SK-N-SH (cell line): ENCODE measurements around the gene RAPGEF4. TPM values are rescaled to one million over a fixed set of nuclear protein-coding genes. Genes with fewer than 3 reads are reported as not detected.

Experiments
- CTCF ChIA-PET: fragments of 300-600, 350-600 bp; formaldehyde crosslinking; extraction: SDS; loops from one replicate; lab custom pipeline; 2021; lab: Yijun Ruan, JAX
- POLR2A ChIA-PET: fragments of 350-600 bp; sonication (Branson Sonifier 250); formaldehyde crosslinking; extraction: SDS; loops from one replicate; lab custom pipeline; 2020; ENCODE audit warnings: antibody characterized with exemption, inconsistent platforms; lab: Yijun Ruan, JAX
- DNase-seq: peaks from one replicate; pipeline ENCODE4 v3.0.0; 2012
- H2AFZ ChIP-seq: fragments of 200-600 bp; sonication (generic); 2 replicates; pipeline ENCODE4 v1.8.1; 2016; ENCODE audit warnings: antibody characterized with exemption, mild to moderate bottlenecking, low read depth
- H3F3A ChIP-seq: fragments of 200-600 bp; sonication (generic); replicated peaks from 2 replicates; pipeline ENCODE3; 2016; ENCODE audit warnings: antibody characterized with exemption, mild to moderate bottlenecking; ENCODE audit not compliant: insufficient read depth
- H3K27ac ChIP-seq, 2 experiments: fragments of 200-500 bp in 1 of 2; fragments of 200-600 bp in 1 of 2; sonication (Bioruptor generic) in 1 of 2; sonication (generic), shearing (Covaris generic) in 1 of 2; 2 replicates each; pipeline versions ENCODE4 v1.5.1 to v1.6.1; 2014 to 2016; ENCODE audit warnings: low read depth in 2 of 2, inconsistent platforms in 1 of 2, low read length in 1 of 2, mild to moderate bottlenecking in 1 of 2, mixed read lengths in 1 of 2
- H3K27me3 ChIP-seq: fragments of 200-600 bp; sonication (generic), shearing (Covaris generic); 2 replicates; pipeline ENCODE4 v1.6.1; 2016; ENCODE audit warnings: mixed run types; ENCODE audit not compliant: insufficient read depth
- H3K36me3 ChIP-seq, 2 experiments: fragments of 200-500 bp in 1 of 2; fragments of 200-600 bp in 1 of 2; sonication (Bioruptor generic) in 1 of 2; sonication (generic) in 1 of 2; replicated peaks in 1 of 2; 2 replicates each; pipeline versions ENCODE3 to v1.5.1; 2014 to 2016; ENCODE audit warnings: low read length in 1 of 2, mild to moderate bottlenecking in 1 of 2; ENCODE audit not compliant: insufficient read depth in 2 of 2, control insufficient read depth in 1 of 2
- H3K4me1 ChIP-seq, 2 experiments: fragments of 200-500 bp in 1 of 2; fragments of 200-600 bp in 1 of 2; sonication (Bioruptor generic) in 1 of 2; sonication (generic), shearing (Covaris generic) in 1 of 2; 2 replicates each; pipeline versions ENCODE4 v1.5.1 to v1.6.1; 2014 to 2016; ENCODE audit warnings: low read depth in 1 of 2, low read length in 1 of 2, mixed run types in 1 of 2; ENCODE audit not compliant: insufficient read depth in 2 of 2, control insufficient read depth in 1 of 2
- H3K4me2 ChIP-seq: fragments of 200-600 bp; sonication (generic), shearing (Covaris generic); 2 replicates; pipeline ENCODE4 v1.6.1; 2017; ENCODE audit warnings: mixed run types
- H3K4me3 ChIP-seq, 2 experiments: fragments of 200-500 bp in 1 of 2; fragments of 200-600 bp in 1 of 2; sonication (Bioruptor generic) in 1 of 2; sonication (generic), shearing (Covaris generic) in 1 of 2; 2 replicates each; pipeline versions ENCODE4 v1.5.1 to v1.8.1; 2014 to 2016; ENCODE audit warnings: low read depth in 2 of 2, inconsistent platforms in 1 of 2, low read length in 1 of 2, mild to moderate bottlenecking in 1 of 2, mixed read lengths in 1 of 2, moderate library complexity in 1 of 2
- H3K79me2 ChIP-seq: fragments of 200-600 bp; sonication (generic); 2 replicates; pipeline ENCODE4 v1.8.1; 2017; ENCODE audit warnings: mild to moderate bottlenecking; ENCODE audit not compliant: insufficient read depth
- H3K9ac ChIP-seq: fragments of 200-600 bp; sonication (generic); 2 replicates; pipeline ENCODE4 v1.6.1; 2017; ENCODE audit warnings: mixed run types
- H3K9me2 ChIP-seq: fragments of 200-600 bp; sonication (generic); 2 replicates; pipeline ENCODE4 v1.6.1; 2017; ENCODE audit warnings: mixed run types
- H3K9me3 ChIP-seq: fragments of 200-600 bp; sonication (generic); 2 replicates; pipeline ENCODE4 v1.6.1; 2017; ENCODE audit warnings: mixed run types, mild to moderate bottlenecking, moderate library complexity
- H4K20me1 ChIP-seq: fragments of 200-600 bp; sonication (generic); 2 replicates; pipeline ENCODE4 v1.6.1; 2017; ENCODE audit warnings: mild to moderate bottlenecking, mixed run types; ENCODE audit not compliant: insufficient read depth
- EZH2phosphoT487 ChIP-seq: fragments of 200-600 bp; sonication (generic); IDR thresholded peaks from 2 replicates; pipeline ENCODE4 v1.6.1; 2017; ENCODE audit warnings: low read depth, mixed run types, mild to moderate bottlenecking, antibody characterized with exemption, moderate library complexity, borderline replicate concordance
- FOXJ3 ChIP-seq: sonication (generic); formaldehyde crosslinking; IDR thresholded peaks from 2 replicates; pipeline ENCODE4 v1.5.1; 2020; ENCODE audit warnings: mild to moderate bottlenecking, missing genetic modification reagents
- GABPA ChIP-seq: IDR thresholded peaks from 2 replicates; pipeline ENCODE4 v1.4.0; 2012; ENCODE audit warnings: low read depth, mild to moderate bottlenecking
- MEF2A ChIP-seq: IDR thresholded peaks from 2 replicates; pipeline ENCODE4 v1.4.0; 2012; ENCODE audit warnings: low read depth, borderline replicate concordance
- SIN3A ChIP-seq: IDR thresholded peaks from 2 replicates; pipeline ENCODE4 v1.6.1; 2012; ENCODE audit warnings: low read depth, mild to moderate bottlenecking, low read length, moderate library complexity, borderline replicate concordance
- TAF1 ChIP-seq: IDR thresholded peaks from 2 replicates; pipeline ENCODE4 v1.6.1; 2012; ENCODE audit warnings: low read depth, mild to moderate bottlenecking, low read length, moderate library complexity, borderline replicate concordance
- TCF12 ChIP-seq: IDR thresholded peaks from 2 replicates; pipeline ENCODE4 v1.4.0; 2012
- YY1 ChIP-seq: IDR thresholded peaks from 2 replicates; pipeline ENCODE4 v1.4.0; 2012; ENCODE audit warnings: low read depth, mild to moderate bottlenecking
- WGBS: methylation state at CpG from one replicate; pipeline ENCODE4 v1.1.6; 2017; ENCODE audit warnings: low lambda C conversion rate; 5-methylcytosine and 5-hydroxymethylcytosine counted together
- polyA plus RNA-seq, 3 experiments: library from polyadenylated mRNA; depleted of rRNA; stranded (reverse); fragments of >200 nt; gene quantifications; 2 replicates each; pipeline ENCODE4 v1.2.3, GENCODE V29; 2012
- TF ChIP-seq, protein P1 (sequence below): fragments of 150-350 bp; IDR thresholded peaks from 2 replicates; pipeline ENCODE4 v1.6.1; 2016; ENCODE audit warnings: mild to moderate bottlenecking, low read depth, low read length
- TF ChIP-seq, protein P2 (sequence below): IDR thresholded peaks from 2 replicates; pipeline ENCODE4; 2012
- TF ChIP-seq, protein P3 (sequence below): IDR thresholded peaks from 2 replicates; pipeline ENCODE4 v1.4.0; 2012; ENCODE audit warnings: low read depth
- TF ChIP-seq, protein P4 (sequence below): IDR thresholded peaks from 2 replicates; pipeline ENCODE4 v1.4.0; 2012; ENCODE audit warnings: low read depth, borderline replicate concordance

RAPGEF4 gene
- polyA plus RNA-seq, 1 of the 3 experiments (the other 2 are of a cell fraction): 0.30 TPM

DNA sequence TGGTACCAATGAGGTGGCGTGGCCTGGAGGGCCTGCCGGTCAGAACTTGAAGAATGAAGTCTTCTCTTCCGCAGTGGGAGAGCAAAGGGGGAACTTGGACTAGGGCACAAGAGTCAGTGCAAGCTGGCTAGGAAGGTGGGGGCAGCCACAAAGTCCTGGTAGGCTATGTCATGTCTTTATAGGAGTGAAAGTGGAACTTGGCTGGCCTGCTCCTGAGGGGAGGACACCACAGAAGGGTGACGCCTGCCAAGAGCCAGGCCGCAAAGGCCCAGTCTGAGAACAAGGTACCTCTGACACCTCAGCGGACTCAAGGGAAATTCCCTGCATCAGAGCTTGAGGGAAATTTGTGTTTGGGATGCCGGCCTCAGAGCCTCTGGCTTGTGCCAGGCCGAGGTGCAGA is 307.8 kb downstream of the RAPGEF4 start:
- ChIA-PET POLR2A (no interaction called here), CTCF (interaction anchor here (1.0 to 2.3 kb wide), 3 partner anchors 21 to 167 kb away, joined by 3 to 5 read pairs (median 5); no protein-coding TSS in a partner anchor)
- TF ChIP-seq, protein P1, sequence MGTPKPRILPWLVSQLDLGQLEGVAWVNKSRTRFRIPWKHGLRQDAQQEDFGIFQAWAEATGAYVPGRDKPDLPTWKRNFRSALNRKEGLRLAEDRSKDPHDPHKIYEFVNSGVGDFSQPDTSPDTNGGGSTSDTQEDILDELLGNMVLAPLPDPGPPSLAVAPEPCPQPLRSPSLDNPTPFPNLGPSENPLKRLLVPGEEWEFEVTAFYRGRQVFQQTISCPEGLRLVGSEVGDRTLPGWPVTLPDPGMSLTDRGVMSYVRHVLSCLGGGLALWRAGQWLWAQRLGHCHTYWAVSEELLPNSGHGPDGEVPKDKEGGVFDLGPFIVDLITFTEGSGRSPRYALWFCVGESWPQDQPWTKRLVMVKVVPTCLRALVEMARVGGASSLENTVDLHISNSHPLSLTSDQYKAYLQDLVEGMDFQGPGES: no peak
- TF ChIP-seq, protein P2, sequence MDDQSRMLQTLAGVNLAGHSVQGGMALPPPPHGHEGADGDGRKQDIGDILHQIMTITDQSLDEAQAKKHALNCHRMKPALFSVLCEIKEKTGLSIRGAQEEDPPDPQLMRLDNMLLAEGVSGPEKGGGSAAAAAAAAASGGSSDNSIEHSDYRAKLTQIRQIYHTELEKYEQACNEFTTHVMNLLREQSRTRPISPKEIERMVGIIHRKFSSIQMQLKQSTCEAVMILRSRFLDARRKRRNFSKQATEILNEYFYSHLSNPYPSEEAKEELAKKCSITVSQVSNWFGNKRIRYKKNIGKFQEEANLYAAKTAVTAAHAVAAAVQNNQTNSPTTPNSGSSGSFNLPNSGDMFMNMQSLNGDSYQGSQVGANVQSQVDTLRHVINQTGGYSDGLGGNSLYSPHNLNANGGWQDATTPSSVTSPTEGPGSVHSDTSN: no peak
- TF ChIP-seq YY1 (no peak), EZH2phosphoT487 (no peak), TAF1 (no peak), TCF12 (no peak)
- Histone ChIP-seq H3K27ac (no peak overlapping the region), H4K20me1 (no peaks in the 10 kb centered on the region), H3K36me3 (no peaks in the 10 kb centered on the region), H3K4me3 (no peak overlapping the region), H3K4me1 (0 out of 4 replicates have a peak, but pooled peaks cover 0 to 11% of the 10 kb centered on the region in 2 experiments), H3K27me3 (no peaks in the 10 kb centered on the region), H3K79me2 (no peaks in the 10 kb centered on the region), H2AFZ (no peak overlapping the region), H3K9me3 (no peaks in the 10 kb centered on the region), H3K9me2 (no peaks in the 10 kb centered on the region), H3K9ac (no peak overlapping the region), H3F3A (peaks cover 3% of the 10 kb centered on the region), H3K4me2 (no peak overlapping the region)
- no peak for DNase-seq
- 90% methylated on average over 6 of the region's 8 CpGs for WGBS

DNA sequence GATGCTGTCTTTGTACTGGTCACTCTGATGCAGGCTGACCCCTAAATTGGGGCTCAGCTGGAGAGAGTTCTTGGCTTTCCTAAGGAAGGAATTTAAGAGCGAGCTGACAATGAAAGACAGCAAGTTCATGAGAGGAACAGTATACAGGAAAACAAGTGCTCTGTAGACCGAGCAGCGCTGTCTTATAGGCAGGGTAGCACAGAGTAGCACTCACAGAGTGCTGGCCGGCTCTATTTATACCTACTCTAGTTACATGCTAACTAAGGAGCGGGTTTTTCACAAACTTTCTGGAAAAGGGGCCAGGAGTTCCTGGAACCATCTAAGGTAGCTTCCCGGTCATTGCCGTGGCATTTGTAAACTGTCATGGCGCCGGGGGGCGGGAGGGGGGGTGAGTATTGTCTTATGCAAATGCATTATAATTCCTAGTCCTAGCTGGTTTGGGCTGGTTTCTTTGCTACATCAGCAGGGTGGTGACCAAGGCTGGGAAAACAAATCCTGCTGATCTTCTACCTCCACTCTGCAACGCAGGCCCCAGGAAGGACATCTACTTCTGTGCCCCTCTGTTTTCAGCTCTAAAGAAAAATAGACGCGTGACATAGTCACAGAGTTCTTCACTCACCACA is 308.4 kb downstream of the RAPGEF4 start:
- 0 out of 4 replicates have a peak, but pooled peaks cover 0 to 13% of the 10 kb centered on the region in 2 experiments for H3K4me1 ChIP-seq
- no peaks in the 10 kb centered on the region for H3K79me2 ChIP-seq
- no peak overlapping the region for H3K4me3 ChIP-seq
- H3K9me3 ChIP-seq: no peaks in the 10 kb centered on the region
- no peak overlapping the region for H3K27ac ChIP-seq
- ChIA-PET CTCF (interaction anchor here (1.0 to 2.3 kb wide), 7 partner anchors 14 to 405 kb away, joined by 3 to 6 read pairs (median 5); no protein-coding TSS in a partner anchor), POLR2A (no interaction called here)
- no peak for DNase-seq
- no peaks in the 10 kb centered on the region for H3K9me2 ChIP-seq
- no peaks in the 10 kb centered on the region for H3K27me3 ChIP-seq
- WGBS: 99% methylated on average over 13 of the region's 13 CpGs
- H3F3A ChIP-seq: peaks cover 8% of the 10 kb centered on the region
- no peaks in the 10 kb centered on the region for H3K36me3 ChIP-seq
- H3K9ac ChIP-seq: no peak overlapping the region
- TF ChIP-seq TCF12 (no peak), FOXJ3 (CRISPR knock-in tag) (no peak), SIN3A (no peak), GABPA (no peak), MEF2A (no peak)
- TF ChIP-seq, protein P3, sequence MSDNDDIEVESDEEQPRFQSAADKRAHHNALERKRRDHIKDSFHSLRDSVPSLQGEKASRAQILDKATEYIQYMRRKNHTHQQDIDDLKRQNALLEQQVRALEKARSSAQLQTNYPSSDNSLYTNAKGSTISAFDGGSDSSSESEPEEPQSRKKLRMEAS: no peak
- TF ChIP-seq, protein P4, sequence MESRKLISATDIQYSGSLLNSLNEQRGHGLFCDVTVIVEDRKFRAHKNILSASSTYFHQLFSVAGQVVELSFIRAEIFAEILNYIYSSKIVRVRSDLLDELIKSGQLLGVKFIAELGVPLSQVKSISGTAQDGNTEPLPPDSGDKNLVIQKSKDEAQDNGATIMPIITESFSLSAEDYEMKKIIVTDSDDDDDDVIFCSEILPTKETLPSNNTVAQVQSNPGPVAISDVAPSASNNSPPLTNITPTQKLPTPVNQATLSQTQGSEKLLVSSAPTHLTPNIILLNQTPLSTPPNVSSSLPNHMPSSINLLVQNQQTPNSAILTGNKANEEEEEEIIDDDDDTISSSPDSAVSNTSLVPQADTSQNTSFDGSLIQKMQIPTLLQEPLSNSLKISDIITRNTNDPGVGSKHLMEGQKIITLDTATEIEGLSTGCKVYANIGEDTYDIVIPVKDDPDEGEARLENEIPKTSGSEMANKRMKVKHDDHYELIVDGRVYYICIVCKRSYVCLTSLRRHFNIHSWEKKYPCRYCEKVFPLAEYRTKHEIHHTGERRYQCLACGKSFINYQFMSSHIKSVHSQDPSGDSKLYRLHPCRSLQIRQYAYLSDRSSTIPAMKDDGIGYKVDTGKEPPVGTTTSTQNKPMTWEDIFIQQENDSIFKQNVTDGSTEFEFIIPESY: no peak
- TF ChIP-seq, protein P2: no peak
- no peak overlapping the region for H2AFZ ChIP-seq
- H3K4me2 ChIP-seq: no peak overlapping the region
- no peaks in the 10 kb centered on the region for H4K20me1 ChIP-seq
